Muscle layer of duodenum (tissue), 2 donors: ENCODE results near the gene MTUS2.

Experiments used
- H3K27ac ChIP-seq: one replicate; pipeline ENCODE4 v1.7.0; 2013; ENCODE audit warnings: mild to moderate bottlenecking, low read length
- H3K27me3 ChIP-seq: one replicate; pipeline ENCODE4 v1.7.0; 2013; ENCODE audit warnings: low read depth, mild to moderate bottlenecking, control low read depth, low read length
- H3K36me3 ChIP-seq, 2 donors: one replicate each; pipeline ENCODE4 v1.7.0; 2013; ENCODE audit warnings: low read length in 2 of 2, control low read depth in 1 of 2, mild to moderate bottlenecking in 1 of 2; ENCODE audit not compliant: insufficient read depth in 2 of 2, control insufficient read depth in 1 of 2
- H3K4me1 ChIP-seq, 2 donors: one replicate each; pipeline ENCODE4 v1.7.0; 2013; ENCODE audit warnings: low read length in 2 of 2, mild to moderate bottlenecking in 2 of 2, control low read depth in 1 of 2, moderate library complexity in 1 of 2; ENCODE audit not compliant: insufficient read depth in 2 of 2, control insufficient read depth in 1 of 2
- H3K4me3 ChIP-seq, 2 donors: one replicate each; pipeline ENCODE4 v1.7.0; 2013; ENCODE audit warnings: low read length in 2 of 2, low read depth in 1 of 2, mild to moderate bottlenecking in 1 of 2
- H3K9me3 ChIP-seq, 2 donors: one replicate each; pipeline ENCODE4 v1.7.0; 2013; ENCODE audit warnings: low read length in 2 of 2, control low read depth in 1 of 2, mild to moderate bottlenecking in 1 of 2; ENCODE audit not compliant: control insufficient read depth in 1 of 2
- donor health status: healthy.

The MTUS2 gene

DNA sequence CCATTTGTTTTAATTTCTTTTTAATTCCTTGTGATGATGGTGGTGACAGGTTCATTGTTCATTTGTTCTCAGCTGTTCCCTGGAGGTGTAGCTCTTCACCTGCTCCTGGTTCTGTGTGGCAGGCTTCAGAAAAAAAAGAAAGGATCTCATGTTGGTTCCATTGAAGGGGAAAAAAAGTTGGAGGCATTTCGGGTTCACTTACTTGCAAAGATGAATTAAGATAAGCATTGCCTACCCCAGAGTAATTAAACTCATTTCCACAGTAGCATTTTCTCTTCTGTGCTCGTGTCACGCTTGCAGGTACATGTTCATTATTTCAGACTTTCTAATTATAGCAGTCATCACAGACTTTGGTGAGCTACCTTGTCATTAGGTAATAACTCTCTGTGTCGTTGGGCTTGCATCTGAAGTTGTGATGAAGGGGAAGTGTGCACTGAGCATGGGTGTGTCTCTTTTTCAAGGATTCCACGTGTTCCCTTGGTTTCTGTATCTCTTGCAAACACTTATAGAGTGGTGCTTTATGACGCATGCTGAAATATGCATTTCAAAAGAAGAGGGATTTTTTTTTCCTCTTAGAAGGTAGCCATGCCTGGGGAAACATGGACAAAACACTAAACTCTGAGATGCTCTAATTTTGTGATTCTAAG is 69.1 kb downstream of the MTUS2 start:
- Histone ChIP-seq H3K9me3 (no peaks in the 10 kb centered on the region), H3K27ac (no peak overlapping the region), H3K27me3 (no peaks in the 10 kb centered on the region), H3K4me3 (no peak overlapping the region), H3K4me1 (no peaks in the 10 kb centered on the region), H3K36me3 (no peaks in the 10 kb centered on the region)

DNA sequence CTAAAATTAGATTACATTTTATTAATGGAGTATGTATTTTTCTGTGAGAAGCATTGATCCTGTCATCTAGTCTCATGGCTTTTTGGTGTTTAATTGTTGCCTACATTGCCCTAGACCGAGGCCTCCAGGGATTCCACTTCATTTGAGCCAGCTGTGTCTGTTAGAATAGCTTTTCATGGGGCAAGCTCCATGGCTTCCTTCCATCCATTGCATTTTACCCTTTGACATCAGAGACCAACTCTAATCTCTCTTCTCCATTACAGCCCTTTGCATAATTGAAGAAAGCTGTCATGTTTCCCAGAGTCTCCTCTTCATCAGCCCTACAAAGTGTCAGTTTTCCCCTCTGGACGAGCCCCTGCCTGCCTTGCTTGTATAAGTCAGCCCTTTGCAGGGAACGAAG is 70.6 kb downstream of the MTUS2 start:
- Histone ChIP-seq H3K4me1 (no peaks in the 10 kb centered on the region), H3K27me3 (no peaks in the 10 kb centered on the region), H3K4me3 (no peak overlapping the region), H3K27ac (no peak overlapping the region), H3K36me3 (no peaks in the 10 kb centered on the region), H3K9me3 (no peaks in the 10 kb centered on the region)

GRCh38 chr13:28918030-28918429 is 97.9 kb downstream of the MTUS2 start:
- H3K27me3 ChIP-seq = no peaks in the 10 kb centered on the region
- H3K4me1 ChIP-seq = no peaks in the 10 kb centered on the region
- peaks cover 0 to 9% of the 10 kb centered on the region in 2 donors for H3K9me3 ChIP-seq
- no peak overlapping the region for H3K27ac ChIP-seq
- H3K4me3 ChIP-seq = no peak overlapping the region
- no peaks in the 10 kb centered on the region for H3K36me3 ChIP-seq

DNA sequence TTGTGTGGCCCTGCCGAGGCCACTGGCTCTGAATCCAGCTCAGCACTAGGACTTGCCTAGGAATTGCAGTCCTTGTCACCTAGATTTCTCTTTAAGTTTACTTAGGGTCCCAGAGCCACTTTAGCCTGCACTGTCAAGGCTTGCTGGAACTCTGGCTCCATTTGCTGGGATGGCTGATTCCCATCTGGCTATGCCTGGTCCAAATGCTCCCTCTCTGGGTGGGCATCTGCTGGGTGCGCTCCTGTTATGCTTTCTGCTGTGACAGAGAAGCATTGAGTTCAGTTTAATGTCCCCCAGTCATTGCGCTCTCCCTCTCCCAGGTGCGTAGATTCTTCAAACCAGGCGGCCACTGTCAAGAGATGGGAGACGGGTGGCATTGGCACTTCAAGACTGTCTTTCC is 102.2 kb downstream of the MTUS2 start:
- Histone ChIP-seq H3K4me3 (no peak overlapping the region), H3K36me3 (no peaks in the 10 kb centered on the region), H3K27ac (no peak overlapping the region), H3K27me3 (no peaks in the 10 kb centered on the region), H3K9me3 (no peaks in the 10 kb centered on the region), H3K4me1 (peaks cover 0 to 2% of the 10 kb centered on the region in 2 donors)

- H3K4me3 ChIP-seq = no peak overlapping the region
- no peak overlapping the region for H3K27ac ChIP-seq
- H3K4me1 ChIP-seq = peaks cover 0 to 4% of the 10 kb centered on the region in 2 donors
- H3K36me3 ChIP-seq = no peaks in the 10 kb centered on the region
- H3K27me3 ChIP-seq = no peaks in the 10 kb centered on the region
- H3K9me3 ChIP-seq = no peaks in the 10 kb centered on the region
Measured at GRCh38 chr13:28935104-28935503, 115.0 kb downstream of the MTUS2 start.

GRCh38 chr13:28942906-28943305 is 122.8 kb downstream of the MTUS2 start:
- no peak overlapping the region for H3K4me3 ChIP-seq
- no peaks in the 10 kb centered on the region for H3K36me3 ChIP-seq
- H3K27me3 ChIP-seq = no peaks in the 10 kb centered on the region
- H3K4me1 ChIP-seq = no peaks in the 10 kb centered on the region
- H3K27ac ChIP-seq = no peak overlapping the region
- no peaks in the 10 kb centered on the region for H3K9me3 ChIP-seq

- H3K27me3 ChIP-seq = no peaks in the 10 kb centered on the region
- no peak overlapping the region for H3K4me3 ChIP-seq
- H3K27ac ChIP-seq = no peak overlapping the region
- H3K36me3 ChIP-seq = no peaks in the 10 kb centered on the region
- no peaks in the 10 kb centered on the region for H3K4me1 ChIP-seq
- H3K9me3 ChIP-seq = no peaks in the 10 kb centered on the region
Measured at GRCh38 chr13:28953714-28954418, 133.7 kb downstream of the MTUS2 start.

- no peak overlapping the region for H3K27ac ChIP-seq
- no peak overlapping the region for H3K4me3 ChIP-seq
- no peaks in the 10 kb centered on the region for H3K9me3 ChIP-seq
- no peaks in the 10 kb centered on the region for H3K27me3 ChIP-seq
- H3K4me1 ChIP-seq = no peaks in the 10 kb centered on the region
- no peaks in the 10 kb centered on the region for H3K36me3 ChIP-seq
Measured at GRCh38 chr13:28954419-28954725, 134.2 kb downstream of the MTUS2 start.

DNA sequence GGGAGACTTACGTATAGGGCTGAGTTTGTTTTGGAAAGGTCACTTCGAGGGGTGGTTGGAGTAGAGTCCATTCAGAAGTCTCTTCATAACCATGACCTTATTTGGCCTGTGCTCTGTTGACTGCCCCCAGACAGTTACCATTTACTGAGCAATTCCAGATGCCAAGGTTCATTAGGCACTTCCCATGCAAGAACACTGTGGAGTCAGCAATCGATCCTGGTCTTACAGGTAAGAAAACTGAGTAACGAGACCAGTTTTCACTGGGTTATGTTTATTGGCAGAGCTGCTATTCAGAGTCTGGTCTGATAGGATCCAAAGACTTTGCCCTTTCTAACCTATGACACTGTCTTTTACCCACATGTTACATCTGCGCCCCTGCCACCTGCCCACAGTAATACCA is 134.7 kb downstream of the MTUS2 start:
- H3K4me1 ChIP-seq = no peaks in the 10 kb centered on the region
- H3K27me3 ChIP-seq = no peaks in the 10 kb centered on the region
- H3K27ac ChIP-seq = no peak overlapping the region
- no peak overlapping the region for H3K4me3 ChIP-seq
- no peaks in the 10 kb centered on the region for H3K36me3 ChIP-seq
- no peaks in the 10 kb centered on the region for H3K9me3 ChIP-seq

DNA sequence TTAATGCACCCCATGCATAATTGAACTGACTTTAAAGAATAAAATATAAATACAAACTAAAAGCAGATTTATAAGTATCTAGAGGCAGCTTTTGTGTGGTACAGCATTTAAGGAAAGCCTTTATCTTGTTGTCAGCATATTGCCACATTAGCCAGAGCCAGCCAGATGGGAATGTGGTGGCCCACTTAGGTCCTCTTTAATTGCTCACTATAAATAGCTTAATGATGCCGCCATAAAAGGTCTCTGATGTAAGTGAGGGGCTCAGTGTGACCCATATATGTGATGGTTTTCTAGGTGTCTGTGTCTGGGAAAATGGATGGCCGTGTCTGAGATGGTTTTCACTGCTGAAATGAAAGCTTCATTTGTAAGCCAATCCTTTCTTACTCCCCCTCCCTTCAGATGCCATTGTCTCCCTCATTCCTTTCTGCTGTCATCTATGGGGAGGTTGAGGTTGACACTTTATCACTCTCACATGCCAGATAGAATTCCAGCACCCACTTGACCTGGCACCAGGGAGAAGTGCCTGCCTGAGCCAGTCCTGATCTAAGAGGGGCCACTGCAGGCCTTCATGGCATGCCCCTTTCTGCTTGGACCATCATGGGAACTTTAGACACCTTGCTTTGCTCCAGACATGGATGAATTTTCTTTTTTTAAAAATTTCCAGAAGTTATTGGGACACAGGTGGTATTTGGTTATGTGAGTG is 135.3 kb downstream of the MTUS2 start:
- Histone ChIP-seq H3K4me3 (no peak overlapping the region), H3K4me1 (no peaks in the 10 kb centered on the region), H3K36me3 (no peaks in the 10 kb centered on the region), H3K27me3 (no peaks in the 10 kb centered on the region), H3K9me3 (no peaks in the 10 kb centered on the region), H3K27ac (no peak overlapping the region)

GRCh38 chr13:28958018-28958417 is 137.9 kb downstream of the MTUS2 start:
- Histone ChIP-seq H3K27ac (no peak overlapping the region), H3K36me3 (no peaks in the 10 kb centered on the region), H3K9me3 (no peaks in the 10 kb centered on the region), H3K4me3 (no peak overlapping the region), H3K27me3 (no peaks in the 10 kb centered on the region), H3K4me1 (no peaks in the 10 kb centered on the region)
